ENCODE results near the gene ISX.

GRCh38 chr22:35099883-35100282, 33.9 kb downstream of the ISX start:
- TF ChIP-seq CTCF (IDR thresholded peaks at IDR 0.05), result no peak
- TF ChIP-seq EP300 (IDR thresholded peaks at IDR 0.05), result no peak
- TF ChIP-seq POLR2A (IDR thresholded peaks at IDR 0.05), result no peak
